Caco-2 (cell line): Measurements from ENCODE around the gene LPXN. TPM values are rescaled to one million over a fixed set of nuclear protein-coding genes. Genes with fewer than 3 reads are reported as not detected.

ENCODE experiments used
- BruUV-seq: library from RNA; stranded (reverse); fragments of 400-500 nt; replicated peaks from 2 replicates; lab custom pipeline; 2021; lab: Mats Ljungman, UMichigan
- CTCF ChIA-PET: fragments of 300-600 bp; sonication (Branson Sonifier 250); formaldehyde crosslinking; loops from one replicate; lab custom pipeline; 2022; ENCODE audit warnings: antibody characterized with exemption; lab: Charles Lee
- POLR2A ChIA-PET: fragments of 300-600 bp; sonication (Branson Sonifier 250); formaldehyde crosslinking; loops from one replicate; lab custom pipeline; 2022; ENCODE audit warnings: antibody characterized with exemption; lab: Charles Lee
- DNase-seq, 2 experiments: peaks; one replicate each; pipeline versions ENCODE4 v3.0.0 to v3.0.0-alpha.2; 2020 to 2022
- H3K27me3 ChIP-seq: replicated peaks from 2 replicates; pipeline ENCODE4 v1.6.0; 2011; ENCODE audit warnings: low read length; ENCODE audit not compliant: control insufficient read depth, insufficient read depth
- H3K36me3 ChIP-seq: 2 replicates; pipeline ENCODE4 v1.5.1; 2011; ENCODE audit warnings: low read length; ENCODE audit not compliant: control insufficient read depth, insufficient read depth
- H3K4me1 ChIP-seq: fragments of 250-450 bp; sonication (Bioruptor Pico); 2 replicates; pipeline ENCODE4 v1.5.1; 2020; ENCODE audit warnings: mild to moderate bottlenecking
- H3K4me3 ChIP-seq: 2 replicates; pipeline ENCODE4 v1.5.1; 2011; ENCODE audit warnings: low read depth, mild to moderate bottlenecking, control low read depth, low read length
- H3K9me3 ChIP-seq: fragments of 250-450 bp; sonication (Bioruptor Pico); 2 replicates; pipeline ENCODE4 v1.5.1; 2020; ENCODE audit warnings: mild to moderate bottlenecking, moderate library complexity
- H3K27ac Mint-ChIP-seq: one replicate; pipeline ENCODE4 v1.8.0; 2022; ENCODE audit warnings: mixed read lengths; ENCODE audit not compliant: unreplicated experiment
- H3K27me3 Mint-ChIP-seq: one replicate; pipeline ENCODE4 v1.8.0; 2022; ENCODE audit warnings: mixed read lengths; ENCODE audit not compliant: insufficient read depth, unreplicated experiment
- H3K36me3 Mint-ChIP-seq: one replicate; pipeline ENCODE4 v1.8.0; 2022; ENCODE audit warnings: mild to moderate bottlenecking, mixed read lengths; ENCODE audit not compliant: insufficient read depth, unreplicated experiment
- H3K4me1 Mint-ChIP-seq: one replicate; pipeline ENCODE4 v1.8.0; 2022; ENCODE audit warnings: low read depth, mixed read lengths; ENCODE audit not compliant: unreplicated experiment
- H3K4me3 Mint-ChIP-seq: one replicate; pipeline ENCODE4 v1.8.0; 2022; ENCODE audit warnings: mild to moderate bottlenecking, moderate library complexity, mixed read lengths; ENCODE audit not compliant: unreplicated experiment
- H3K9me3 Mint-ChIP-seq: one replicate; pipeline ENCODE4 v1.8.0; 2022; ENCODE audit warnings: mixed read lengths; ENCODE audit not compliant: unreplicated experiment
- CTCF ChIP-seq, 2 experiments: fragments of 200-600 bp in 1 of 2; IDR thresholded peaks; 1 replicate in 1 of 2; 2 replicates in 1 of 2; pipeline versions ENCODE4 v1.5.1 to v1.8.0; 2011 to 2022; ENCODE audit warnings: antibody characterized with exemption in 1 of 2, control low read depth in 1 of 2, inconsistent platforms in 1 of 2, low read depth in 1 of 2, low read length in 1 of 2, mild to moderate bottlenecking in 1 of 2, moderate library complexity in 1 of 2; ENCODE audit not compliant: insufficient read depth in 1 of 2, severe bottlenecking in 1 of 2, unreplicated experiment in 1 of 2
- intact Hi-C: fragments of 100-400 bp; cut with micrococcal nuclease; formaldehyde crosslinking; loops from one replicate; pipeline ENCODE4 v1.10.0; 2022; ENCODE audit not compliant: unreplicated experiment
- total RNA-seq: library from RNA; stranded (reverse); gene quantifications from 2 replicates; pipeline ENCODE4 v1.2.3, GENCODE V29; 2022

Gene LPXN
- total RNA-seq, 1 experiment from 2014 or later = 2.1 TPM

- Mint-ChIP-seq H3K36me3 (no peaks in the 10 kb centered on the region), H3K4me1 (no peaks in the 10 kb centered on the region), H3K4me3 (no peak overlapping the region), H3K27ac (no peak overlapping the region), H3K27me3 (peaks cover 8% of the 10 kb centered on the region), H3K9me3 (no peaks in the 10 kb centered on the region)
- Histone ChIP-seq H3K4me1 (no peaks in the 10 kb centered on the region), H3K9me3 (no peaks in the 10 kb centered on the region), H3K36me3 (no peaks in the 10 kb centered on the region), H3K4me3 (no peak overlapping the region), H3K27me3 (no peaks in the 10 kb centered on the region)
- no peak for DNase-seq
- no TSS peak for BruUV-seq
- CTCF ChIA-PET = interaction anchor here (1.3 kb wide), 1 partner anchor 376 kb away, joined by 4 read pairs; no protein-coding TSS in a partner anchor
- TF ChIP-seq CTCF (IDR thresholded peaks at IDR 0.05; ENCODE audit: insufficient read depth in 1 of 2, low read depth in 1 of 2, low read length in 1 of 2, severe bottlenecking in 1 of 2, unreplicated experiment in 1 of 2) = no peak
- POLR2A ChIA-PET = no interaction called here
- intact Hi-C loops = loop anchor here (5.0 to 10.0 kb wide), 4 partner anchors 445 to 757 kb away; partner anchors contain the start of gene BTBD18
These were observed 65.9 kb downstream of the LPXN start for GRCh38 chr11:58509748-58510147.

GRCh38 chr11:58508814-58509213 lies 66.8 kb downstream of the LPXN start:
- ChIA-PET POLR2A (no interaction called here), CTCF (interaction anchor here (1.3 kb wide), 1 partner anchor 375 kb away, joined by 4 read pairs; no protein-coding TSS in a partner anchor)
- H3K4me3 Mint-ChIP-seq = no peak overlapping the region
- H3K36me3 Mint-ChIP-seq = no peaks in the 10 kb centered on the region
- H3K27ac Mint-ChIP-seq = no peak overlapping the region
- H3K4me3 ChIP-seq = no peak overlapping the region
- no peaks in the 10 kb centered on the region for H3K27me3 ChIP-seq
- no peaks in the 10 kb centered on the region for H3K9me3 Mint-ChIP-seq
- no peak for TF ChIP-seq CTCF (IDR thresholded peaks at IDR 0.05; ENCODE audit: insufficient read depth in 1 of 2, low read depth in 1 of 2, low read length in 1 of 2, severe bottlenecking in 1 of 2, unreplicated experiment in 1 of 2)
- no peaks in the 10 kb centered on the region for H3K4me1 ChIP-seq
- H3K36me3 ChIP-seq = no peaks in the 10 kb centered on the region
- H3K27me3 Mint-ChIP-seq = peaks cover 10% of the 10 kb centered on the region
- H3K9me3 ChIP-seq = no peaks in the 10 kb centered on the region
- H3K4me1 Mint-ChIP-seq = no peaks in the 10 kb centered on the region
- no peak for DNase-seq
- BruUV-seq = no TSS peak
- intact Hi-C loops = no loop called here

GRCh38 chr11:58508005-58508404 lies 67.7 kb downstream of the LPXN start, which contains the start of gene OR5B21:
Gene OR5B21 (minus strand): TSS chr11:58508105. CDS start chr11:58508105, 0 bp downstream.
- Mint-ChIP-seq H3K36me3 (no peaks in the 10 kb centered on the region), H3K27ac (no peak within 1 kb of the TSS), H3K4me3 (no peak within 1 kb of the TSS), H3K4me1 (no peaks in the 10 kb centered on the region), H3K27me3 (peaks cover 7% of the 10 kb centered on the region), H3K9me3 (no peaks in the 10 kb centered on the region)
- Histone ChIP-seq H3K36me3 (no peaks in the 10 kb centered on the region), H3K4me3 (no peak within 1 kb of the TSS), H3K4me1 (no peaks in the 10 kb centered on the region), H3K27me3 (no peaks in the 10 kb centered on the region), H3K9me3 (no peaks in the 10 kb centered on the region)
- POLR2A ChIA-PET = no interaction called here
- no TSS peak for BruUV-seq
- no peak for DNase-seq
- intact Hi-C loops = no loop called here
- TF ChIP-seq CTCF (IDR thresholded peaks at IDR 0.05; ENCODE audit: insufficient read depth in 1 of 2, low read depth in 1 of 2, low read length in 1 of 2, severe bottlenecking in 1 of 2, unreplicated experiment in 1 of 2) = no peak
- CTCF ChIA-PET = no interaction called here
